ENCODE measurements around the gene RBM19. TPM values are rescaled to one million over a fixed set of nuclear protein-coding genes. Genes with fewer than 3 reads are reported as not detected.

The RBM19 gene
- total and polyA plus RNA-seq, 11 donors: 12.7 to 27.1 (median 17.4) TPM

- no peaks in the 10 kb centered on the region for H3K4me1 ChIP-seq
- WGBS, 4 donors: 84 to 86% (median 85%) methylated on average over 15 of the region's 15 CpGs
- no peak overlapping the region for H3K4me3 ChIP-seq
- TF ChIP-seq, protein P1, sequence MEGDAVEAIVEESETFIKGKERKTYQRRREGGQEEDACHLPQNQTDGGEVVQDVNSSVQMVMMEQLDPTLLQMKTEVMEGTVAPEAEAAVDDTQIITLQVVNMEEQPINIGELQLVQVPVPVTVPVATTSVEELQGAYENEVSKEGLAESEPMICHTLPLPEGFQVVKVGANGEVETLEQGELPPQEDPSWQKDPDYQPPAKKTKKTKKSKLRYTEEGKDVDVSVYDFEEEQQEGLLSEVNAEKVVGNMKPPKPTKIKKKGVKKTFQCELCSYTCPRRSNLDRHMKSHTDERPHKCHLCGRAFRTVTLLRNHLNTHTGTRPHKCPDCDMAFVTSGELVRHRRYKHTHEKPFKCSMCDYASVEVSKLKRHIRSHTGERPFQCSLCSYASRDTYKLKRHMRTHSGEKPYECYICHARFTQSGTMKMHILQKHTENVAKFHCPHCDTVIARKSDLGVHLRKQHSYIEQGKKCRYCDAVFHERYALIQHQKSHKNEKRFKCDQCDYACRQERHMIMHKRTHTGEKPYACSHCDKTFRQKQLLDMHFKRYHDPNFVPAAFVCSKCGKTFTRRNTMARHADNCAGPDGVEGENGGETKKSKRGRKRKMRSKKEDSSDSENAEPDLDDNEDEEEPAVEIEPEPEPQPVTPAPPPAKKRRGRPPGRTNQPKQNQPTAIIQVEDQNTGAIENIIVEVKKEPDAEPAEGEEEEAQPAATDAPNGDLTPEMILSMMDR (IDR thresholded peaks at IDR 0.05): no peak
- TF ChIP-seq POLR2A (IDR thresholded peaks at IDR 0.05): no peak
- no peak overlapping the region for H3K27ac ChIP-seq
- peaks cover 0 to 12% (median 0%) of the 10 kb centered on the region in 9 donors for H3K36me3 ChIP-seq
- no peak for DNase-seq
- ATAC-seq: no peak
- no peaks in the 10 kb centered on the region for H3K9me3 ChIP-seq
- H3K27me3 ChIP-seq: no peaks in the 10 kb centered on the region
- intact Hi-C loops (cut with DNase I): no loop called here
Measured at GRCh38 chr12:113837528-113838296, 128.4 kb downstream of the RBM19 start.

DNA sequence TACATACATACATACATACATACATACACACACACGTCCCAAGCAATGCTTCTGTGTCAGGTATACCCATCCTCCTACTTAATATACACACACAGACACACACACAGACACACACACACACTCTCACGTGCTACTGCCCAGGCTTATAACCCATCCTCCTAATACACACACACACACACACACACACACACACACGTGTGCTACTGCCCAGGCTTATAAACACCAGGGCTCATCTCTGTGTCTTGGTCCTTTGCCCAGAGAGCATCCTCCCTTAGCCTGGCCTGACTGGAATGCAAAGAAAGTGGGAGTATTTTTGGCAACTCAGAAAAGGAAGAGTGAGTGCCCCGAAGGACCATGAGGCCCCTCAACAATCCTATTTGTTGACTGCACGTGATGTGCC is 129.0 kb downstream of the RBM19 start:
- ATAC-seq: no peak
- DNase-seq: no peak
- Histone ChIP-seq H3K4me3 (no peak overlapping the region), H3K27ac (no peak overlapping the region), H3K4me1 (no peaks in the 10 kb centered on the region), H3K9me3 (no peaks in the 10 kb centered on the region), H3K27me3 (no peaks in the 10 kb centered on the region), H3K36me3 (peaks cover 0 to 5% (median 0%) of the 10 kb centered on the region in 9 donors)
- intact Hi-C loops (cut with DNase I): no loop called here
- WGBS, 4 donors: 63 to 70% (median 68%) methylated on average over 5 of the region's 5 CpGs
- no peak for TF ChIP-seq POLR2A (IDR thresholded peaks at IDR 0.05)
- TF ChIP-seq, protein P1 (IDR thresholded peaks at IDR 0.05): no peak

DNA sequence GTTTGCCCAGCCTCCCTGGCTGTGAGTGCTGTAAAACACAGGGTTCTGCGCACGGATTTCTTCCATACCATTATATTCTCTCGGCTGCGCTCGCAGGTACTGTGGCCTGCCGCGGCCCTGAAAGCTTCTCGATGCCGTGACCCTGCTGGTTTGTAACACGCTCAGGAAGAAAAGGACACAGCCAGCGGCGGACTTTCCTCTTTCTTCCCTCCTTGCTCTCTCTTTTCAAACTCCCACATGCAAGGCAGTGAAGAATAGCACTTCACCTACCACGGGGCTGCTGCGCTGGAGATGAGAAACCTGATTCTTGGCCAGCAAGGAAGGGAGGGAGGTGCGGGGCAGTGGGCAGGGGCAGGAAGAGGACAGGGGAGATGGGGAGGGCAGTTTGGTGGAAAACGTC is 130.2 kb downstream of the RBM19 start:
- DNase-seq (no peak), ATAC-seq (no peak)
- Histone ChIP-seq H3K4me1 (no peaks in the 10 kb centered on the region), H3K27me3 (no peaks in the 10 kb centered on the region), H3K9me3 (no peaks in the 10 kb centered on the region), H3K36me3 (no peaks in the 10 kb centered on the region), H3K4me3 (no peak overlapping the region), H3K27ac (no peak overlapping the region)
- intact Hi-C loops (cut with DNase I): no loop called here
- no peak for TF ChIP-seq POLR2A (IDR thresholded peaks at IDR 0.05)
- TF ChIP-seq, protein P1 (IDR thresholded peaks at IDR 0.05): no peak
- 82 to 89% (median 87%) methylated on average over 16 of the region's 16 CpGs for WGBS, 4 donors

DNA sequence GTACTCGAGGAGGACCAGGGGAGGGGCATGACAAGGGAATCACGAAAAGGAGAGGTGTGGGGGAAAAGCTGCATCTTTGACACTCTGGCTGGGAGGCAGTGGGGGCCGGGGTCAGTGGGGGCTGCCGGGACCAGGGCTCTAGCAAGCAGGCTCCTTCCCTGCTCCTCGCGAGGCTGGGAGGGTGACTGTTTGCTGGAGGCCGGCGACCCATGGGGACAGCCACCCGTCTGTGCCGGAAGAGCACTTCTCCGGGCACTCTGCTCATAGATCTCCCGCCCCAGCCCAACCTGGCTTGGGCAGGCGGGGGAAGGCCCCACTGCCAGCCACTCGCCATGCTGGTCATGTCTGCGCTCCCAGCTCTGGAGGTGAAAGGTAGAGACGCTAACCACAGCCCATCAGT is 130.7 kb downstream of the RBM19 start:
- intact Hi-C loops (cut with DNase I): no loop called here
- Histone ChIP-seq H3K4me3 (no peak overlapping the region), H3K9me3 (no peaks in the 10 kb centered on the region), H3K36me3 (no peaks in the 10 kb centered on the region), H3K4me1 (no peaks in the 10 kb centered on the region), H3K27me3 (no peaks in the 10 kb centered on the region), H3K27ac (no peak overlapping the region)
- ATAC-seq (no peak), DNase-seq (no peak)
- WGBS, 4 donors: 93 to 94% (median 93%) methylated on average over 10 to 16 of the region's 16 CpGs
- TF ChIP-seq, protein P1 (IDR thresholded peaks at IDR 0.05): no peak
- TF ChIP-seq POLR2A (IDR thresholded peaks at IDR 0.05): no peak

Measured in heart left ventricle (tissue), 16 donors.